PFSK-1 (cell line): Measurements from ENCODE around the gene NEDD4L.

Source experiments
- FOXP2 ChIP-seq: optimal IDR thresholded peaks from 2 replicates; pipeline ENCODE3; 2011; ENCODE audit warnings: borderline replicate concordance, control low read depth, inconsistent platforms; ENCODE audit not compliant: insufficient read depth; ENCODE audit errors: extremely low read length, extremely low read depth
- POLR2AphosphoS5 ChIP-seq: IDR thresholded peaks from 2 replicates; pipeline ENCODE4 v1.6.1; 2012; ENCODE audit warnings: low read depth, mild to moderate bottlenecking, control low read depth, low read length, moderate library complexity
- REST ChIP-seq, 2 experiments: IDR thresholded peaks; 2 replicates each; pipeline versions ENCODE4 v1.6.1 to v1.8.0; 2011 to 2012; ENCODE audit warnings: low read depth in 2 of 2, low read length in 2 of 2, control low read depth in 1 of 2, inconsistent platforms in 1 of 2, mild to moderate bottlenecking in 1 of 2, moderate library complexity in 1 of 2; ENCODE audit not compliant: insufficient read depth in 1 of 2
- SIN3A ChIP-seq: IDR thresholded peaks from 2 replicates; pipeline ENCODE4 v1.6.1; 2012; ENCODE audit warnings: mild to moderate bottlenecking, low read length, moderate library complexity, borderline replicate concordance; ENCODE audit not compliant: insufficient read depth
- TAF1 ChIP-seq: IDR thresholded peaks from 2 replicates; pipeline ENCODE4 v1.6.1; 2012; ENCODE audit warnings: low read length, control low read depth, borderline replicate concordance; ENCODE audit not compliant: insufficient read depth

The NEDD4L gene

GRCh38 chr18:58349650-58350049 is 305.6 kb downstream of the NEDD4L start:
- no peak for TF ChIP-seq REST (IDR thresholded peaks at IDR 0.05; ENCODE audit: insufficient read depth in 1 of 2, low read depth in 2 of 2, low read length in 2 of 2)
- no peak for TF ChIP-seq TAF1
- TF ChIP-seq FOXP2: no peak
- TF ChIP-seq POLR2AphosphoS5: no peak
- TF ChIP-seq SIN3A: no peak

- TF ChIP-seq TAF1 (no peak), POLR2AphosphoS5 (no peak), SIN3A (no peak), FOXP2 (no peak), REST (IDR thresholded peaks at IDR 0.05; ENCODE audit: insufficient read depth in 1 of 2, low read depth in 2 of 2, low read length in 2 of 2) (no peak)
These were observed 306.5 kb downstream of the NEDD4L start for GRCh38 chr18:58350526-58350925.

- TF ChIP-seq POLR2AphosphoS5 (no peak), FOXP2 (no peak), REST (IDR thresholded peaks at IDR 0.05; ENCODE audit: insufficient read depth in 1 of 2, low read depth in 2 of 2, low read length in 2 of 2) (no peak), TAF1 (no peak), SIN3A (no peak)
These were observed 307.8 kb downstream of the NEDD4L start for GRCh38 chr18:58351776-58352175.

GRCh38 chr18:58353581-58353980 is 309.6 kb downstream of the NEDD4L start:
- TF ChIP-seq POLR2AphosphoS5 (no peak), REST (IDR thresholded peaks at IDR 0.05; ENCODE audit: insufficient read depth in 1 of 2, low read depth in 2 of 2, low read length in 2 of 2) (no peak), FOXP2 (no peak), TAF1 (no peak), SIN3A (no peak)

- TF ChIP-seq SIN3A: no peak
- TF ChIP-seq TAF1: no peak
- no peak for TF ChIP-seq POLR2AphosphoS5
- no peak for TF ChIP-seq REST (IDR thresholded peaks at IDR 0.05; ENCODE audit: insufficient read depth in 1 of 2, low read depth in 2 of 2, low read length in 2 of 2)
- no peak for TF ChIP-seq FOXP2
These were observed 310.0 kb downstream of the NEDD4L start for GRCh38 chr18:58354051-58354450.
